HEK293 (cell line): ENCODE data around the gene RASD1.
A peak's percentile ranks its signal among the peaks of the same experiment; 100 is the strongest.

Experiments used
- CTCF ChIA-PET: fragments of 350-600 bp; formaldehyde crosslinking; extraction: SDS; loops from one replicate; lab custom pipeline; 2021; ENCODE audit warnings: antibody characterized with exemption; lab: Yijun Ruan, JAX
- POLR2A ChIA-PET: fragments of 300-600 bp; formaldehyde crosslinking; extraction: SDS; loops from one replicate; lab custom pipeline; 2020; ENCODE audit warnings: antibody characterized with exemption, inconsistent platforms; lab: Yijun Ruan, JAX
- H3K27ac ChIP-seq: fragments of 200-500 bp; sonication (Bioruptor generic); 2 replicates; pipeline ENCODE4 v1.5.1; 2014; ENCODE audit warnings: low read depth, low read length, control low read depth, inconsistent platforms; ENCODE audit errors: extremely low read depth
- H3K36me3 ChIP-seq, 2 experiments: fragments of 200-500 bp in 1 of 2; sonication (Bioruptor generic) in 1 of 2; 1 replicate in 1 of 2; 2 replicates in 1 of 2; pipeline ENCODE4 v1.5.1; 2014 to 2017; ENCODE audit warnings: inconsistent platforms in 2 of 2, low read length in 2 of 2; ENCODE audit not compliant: control insufficient read depth in 2 of 2, insufficient read depth in 1 of 2
- H3K4me1 ChIP-seq: fragments of 200-500 bp; sonication (Bioruptor generic); 2 replicates; pipeline ENCODE4 v1.5.1; 2014; ENCODE audit warnings: mild to moderate bottlenecking, low read length, inconsistent platforms; ENCODE audit not compliant: control insufficient read depth, insufficient read depth
- H3K4me3 ChIP-seq: 2 replicates; pipeline ENCODE4 v1.5.1; 2011; ENCODE audit warnings: low read depth, mild to moderate bottlenecking, control low read depth, low read length, moderate library complexity
- H3K9me3 ChIP-seq: fragments of 200-500 bp; sonication (Bioruptor generic); 2 replicates; pipeline ENCODE4 v1.5.1; 2014; ENCODE audit warnings: low read depth, low read length, inconsistent platforms; ENCODE audit not compliant: control insufficient read depth, insufficient read depth
- GLIS1 ChIP-seq: fragments of 450-650 bp; formaldehyde crosslinking; IDR thresholded peaks from 2 replicates; pipeline ENCODE4 v1.5.1; 2016; ENCODE audit warnings: missing biosample characterization, missing genetic modification characterization
- IKZF3 ChIP-seq: fragments of 450-650 bp; IDR thresholded peaks from 2 replicates; pipeline ENCODE4 v1.5.0; 2018; ENCODE audit warnings: missing biosample characterization, mild to moderate bottlenecking, missing genetic modification characterization, moderate library complexity
- KLF9 ChIP-seq: fragments of 450-650 bp; formaldehyde crosslinking; IDR thresholded peaks from 2 replicates; pipeline ENCODE4 v1.5.1; 2016; ENCODE audit warnings: missing biosample characterization, missing genetic modification characterization, low read depth
- MYNN ChIP-seq: fragments of 450-650 bp; formaldehyde crosslinking; IDR thresholded peaks from 2 replicates; pipeline ENCODE4 v1.5.1; 2016; ENCODE audit warnings: missing biosample characterization, missing genetic modification characterization, borderline replicate concordance
- PRDM1 ChIP-seq: fragments of 450-650 bp; formaldehyde crosslinking; IDR thresholded peaks from 2 replicates; pipeline ENCODE4; 2016; ENCODE audit warnings: missing biosample characterization, missing genetic modification characterization
- SALL2 ChIP-seq: fragments of 450-650 bp; formaldehyde crosslinking; IDR thresholded peaks from 2 replicates; pipeline ENCODE4 v1.5.0; 2017; ENCODE audit warnings: missing biosample characterization, mild to moderate bottlenecking, missing genetic modification characterization, borderline replicate concordance
- ZBTB17 ChIP-seq: fragments of 450-650 bp; formaldehyde crosslinking; IDR thresholded peaks from 2 replicates; pipeline ENCODE4 v1.5.1; 2016; ENCODE audit warnings: missing biosample characterization, missing genetic modification characterization
- ZBTB26 ChIP-seq: fragments of 450-650 bp; formaldehyde crosslinking; optimal IDR thresholded peaks from 2 replicates; pipeline ENCODE3; 2016; ENCODE audit warnings: missing biosample characterization, mild to moderate bottlenecking, missing genetic modification characterization
- ZBTB48 ChIP-seq: fragments of 450-650 bp; formaldehyde crosslinking; IDR thresholded peaks from 2 replicates; pipeline ENCODE4 v1.5.1; 2016; ENCODE audit warnings: missing biosample characterization, missing genetic modification characterization
- ZIC2 ChIP-seq: fragments of 450-650 bp; formaldehyde crosslinking; IDR thresholded peaks from 2 replicates; pipeline ENCODE4 v1.5.1; 2016; ENCODE audit warnings: missing biosample characterization, missing genetic modification characterization
- ZNF223 ChIP-seq: fragments of 450-650 bp; formaldehyde crosslinking; IDR thresholded peaks from 2 replicates; pipeline ENCODE4 v1.5.1; 2016; ENCODE audit warnings: missing biosample characterization, missing genetic modification characterization
- ZNF311 ChIP-seq: fragments of 450-650 bp; formaldehyde crosslinking; IDR thresholded peaks from 2 replicates; pipeline ENCODE4 v1.5.1; 2017; ENCODE audit warnings: missing biosample characterization, missing genetic modification characterization, borderline replicate concordance
- ZNF335 ChIP-seq: fragments of 450-650 bp; formaldehyde crosslinking; conservative IDR thresholded peaks from 2 replicates; pipeline ENCODE4 v1.5.1; 2016; ENCODE audit warnings: missing biosample characterization, missing genetic modification characterization
- ZNF366 ChIP-seq: fragments of 450-650 bp; formaldehyde crosslinking; conservative IDR thresholded peaks from 2 replicates; pipeline ENCODE4 v1.5.1; 2016; ENCODE audit warnings: missing biosample characterization, missing genetic modification characterization
- ZNF529 ChIP-seq: fragments of 450-650 bp; formaldehyde crosslinking; IDR thresholded peaks from 2 replicates; pipeline ENCODE4 v1.5.1; 2017; ENCODE audit warnings: missing genetic modification characterization, missing biosample characterization; ENCODE audit not compliant: insufficient replicate concordance
- ZNF549 ChIP-seq: fragments of 450-650 bp; IDR thresholded peaks from 2 replicates; pipeline ENCODE4 v1.5.1; 2018; ENCODE audit warnings: missing biosample characterization, missing genetic modification characterization, mild to moderate bottlenecking, inconsistent platforms, moderate library complexity
- ZNF560 ChIP-seq: fragments of 450-650 bp; formaldehyde crosslinking; IDR thresholded peaks from 2 replicates; pipeline ENCODE4 v1.5.1; 2017; ENCODE audit warnings: missing biosample characterization, missing genetic modification characterization, borderline replicate concordance
- ZNF561 ChIP-seq: fragments of 450-650 bp; IDR thresholded peaks from 2 replicates; pipeline ENCODE4 v1.5.1; 2018; ENCODE audit warnings: missing biosample characterization, missing genetic modification characterization, borderline replicate concordance
- ZNF670 ChIP-seq: fragments of 450-650 bp; formaldehyde crosslinking; IDR thresholded peaks from 2 replicates; pipeline ENCODE4 v1.5.1; 2016; ENCODE audit warnings: missing biosample characterization, missing genetic modification characterization, low read depth
- ZNF677 ChIP-seq: fragments of 450-650 bp; IDR thresholded peaks from 2 replicates; pipeline ENCODE4 v1.5.0; 2018; ENCODE audit warnings: missing biosample characterization, mild to moderate bottlenecking, missing genetic modification characterization, moderate library complexity
- ZNF747 ChIP-seq: fragments of 450-650 bp; formaldehyde crosslinking; IDR thresholded peaks from 2 replicates; pipeline ENCODE4 v1.5.1; 2016; ENCODE audit warnings: missing biosample characterization, missing genetic modification characterization
- ZSCAN5A ChIP-seq: fragments of 450-650 bp; formaldehyde crosslinking; IDR thresholded peaks from 2 replicates; pipeline ENCODE4 v1.5.1; 2016; ENCODE audit warnings: missing biosample characterization, missing genetic modification characterization
- TF ChIP-seq, protein P1 (sequence below): fragments of 450-650 bp; formaldehyde crosslinking; IDR thresholded peaks from 2 replicates; pipeline ENCODE4 v1.5.1; 2016; ENCODE audit warnings: missing biosample characterization, missing genetic modification characterization
- TF ChIP-seq, protein P2 (sequence below): fragments of 450-650 bp; formaldehyde crosslinking; IDR thresholded peaks from 2 replicates; pipeline ENCODE4 v1.5.1; 2017; ENCODE audit warnings: missing biosample characterization, mild to moderate bottlenecking, missing genetic modification characterization, moderate library complexity

The RASD1 gene

DNA sequence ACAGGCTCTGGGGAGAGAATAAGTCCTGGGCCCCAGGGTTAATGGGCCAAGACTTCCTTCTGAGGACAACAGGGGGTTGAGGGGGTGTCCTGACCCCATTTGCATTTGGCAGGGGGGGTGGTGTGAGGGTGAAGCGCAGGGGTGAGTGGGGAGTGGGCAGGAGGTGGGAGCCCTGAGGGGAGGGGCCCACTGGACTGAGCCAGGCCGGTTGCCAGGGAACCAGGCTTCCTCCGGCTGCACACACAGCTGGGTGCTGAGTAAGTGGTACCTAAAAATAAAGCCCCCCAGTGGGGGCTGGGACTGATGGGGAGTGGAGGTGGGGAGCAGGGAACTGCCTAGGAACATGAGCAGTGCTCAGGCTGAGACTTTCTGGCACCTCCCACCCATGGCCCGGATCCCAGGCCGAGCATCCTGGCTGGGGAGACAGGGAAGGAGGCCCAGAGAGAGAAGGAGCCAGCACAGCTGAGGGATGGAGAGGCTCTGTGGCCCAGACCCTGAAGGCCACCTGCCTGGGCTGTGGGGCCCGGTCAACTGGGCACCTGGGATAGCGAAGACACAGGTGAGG is 7.5 kb upstream of the RASD1 start:
- TF ChIP-seq ZIC2 (tag by site-specific recombination) = peak; percentile 32; the same call in 1 of the 2 replicates
- no peak for TF ChIP-seq ZBTB48
- POLR2A ChIA-PET = interaction anchor here (0.6 kb wide), 1 partner anchor 109 kb away, joined by 3 read pairs; no protein-coding TSS in a partner anchor
- Histone ChIP-seq H3K36me3 (no peaks in the 10 kb centered on the region), H3K4me3 (no peak overlapping the region), H3K4me1 (no peaks in the 10 kb centered on the region), H3K9me3 (no peaks in the 10 kb centered on the region), H3K27ac (no peak overlapping the region)
- CTCF ChIA-PET = no interaction called here

- no peaks in the 10 kb centered on the region for H3K4me1 ChIP-seq
- TF ChIP-seq SALL2 (tag by site-specific recombination) (0 out of 2 replicates have a peak, but pooled peaks have one; percentile 15), ZNF561 (no peak), MYNN (no peak), ZNF677 (tag by site-specific recombination) (no peak), ZNF335 (tag by site-specific recombination) (no peak), ZNF311 (tag by site-specific recombination) (no peak), ZBTB26 (tag by site-specific recombination) (no peak), ZNF366 (tag by site-specific recombination) (peak; percentile 73), ZNF529 (tag by site-specific recombination) (no peak), ZNF549 (no peak), KLF9 (tag by site-specific recombination) (no peak), PRDM1 (no peak), ZNF223 (tag by site-specific recombination) (no peak), IKZF3 (tag by site-specific recombination) (no peak), ZNF747 (tag by site-specific recombination) (no peak), ZNF560 (no peak), GLIS1 (tag by site-specific recombination) (peak; percentile 25; the same call in 1 of the 2 replicates), ZNF670 (tag by site-specific recombination) (no peak), ZBTB17 (tag by site-specific recombination) (no peak), ZSCAN5A (no peak)
- TF ChIP-seq, protein P1, sequence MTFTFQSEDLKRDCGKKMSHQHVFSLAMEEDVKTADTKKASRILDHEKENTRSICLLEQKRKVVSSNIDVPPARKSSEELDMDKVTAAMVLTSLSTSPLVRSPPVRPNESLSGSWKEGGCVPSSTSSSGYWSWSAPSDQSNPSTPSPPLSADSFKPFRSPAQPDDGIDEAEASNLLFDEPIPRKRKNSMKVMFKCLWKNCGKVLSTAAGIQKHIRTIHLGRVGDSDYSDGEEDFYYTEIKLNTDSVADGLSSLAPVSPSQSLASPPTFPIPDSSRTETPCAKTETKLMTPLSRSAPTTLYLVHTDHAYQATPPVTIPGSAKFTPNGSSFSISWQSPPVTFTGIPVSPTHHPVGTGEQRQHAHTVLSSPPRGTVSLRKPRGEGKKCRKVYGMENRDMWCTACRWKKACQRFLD (tag by site-specific recombination) = no peak
- TF ChIP-seq, protein P2, sequence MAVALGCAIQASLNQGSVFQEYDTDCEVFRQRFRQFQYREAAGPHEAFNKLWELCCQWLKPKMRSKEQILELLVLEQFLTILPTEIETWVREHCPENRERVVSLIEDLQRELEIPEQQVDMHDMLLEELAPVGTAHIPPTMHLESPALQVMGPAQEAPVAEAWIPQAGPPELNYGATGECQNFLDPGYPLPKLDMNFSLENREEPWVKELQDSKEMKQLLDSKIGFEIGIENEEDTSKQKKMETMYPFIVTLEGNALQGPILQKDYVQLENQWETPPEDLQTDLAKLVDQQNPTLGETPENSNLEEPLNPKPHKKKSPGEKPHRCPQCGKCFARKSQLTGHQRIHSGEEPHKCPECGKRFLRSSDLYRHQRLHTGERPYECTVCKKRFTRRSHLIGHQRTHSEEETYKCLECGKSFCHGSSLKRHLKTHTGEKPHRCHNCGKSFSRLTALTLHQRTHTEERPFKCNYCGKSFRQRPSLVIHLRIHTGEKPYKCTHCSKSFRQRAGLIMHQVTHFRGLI = no peak
- ChIA-PET CTCF (interaction anchor here (1.2 kb wide), 1 partner anchor 66 kb away, joined by 3 read pairs; no protein-coding TSS in a partner anchor), POLR2A (interaction anchor here (0.6 kb wide), 1 partner anchor 110 kb away, joined by 3 read pairs; no protein-coding TSS in a partner anchor)
- no peaks in the 10 kb centered on the region for H3K9me3 ChIP-seq
- no peak overlapping the region for H3K27ac ChIP-seq
- no peaks in the 10 kb centered on the region for H3K36me3 ChIP-seq
- no peak overlapping the region for H3K4me3 ChIP-seq
Measured at GRCh38 chr17:17502741-17503565, 6.8 kb upstream of the RASD1 start.
